Liver (tissue), 9 donors: ENCODE measurements around the gene NBPF11. TPM values are rescaled to one million over a fixed set of nuclear protein-coding genes. Genes with fewer than 3 reads are reported as not detected.

Source experiments
- DNase-seq: peaks from one replicate; pipeline ENCODE4 v3.0.0-alpha.2; 2017; ENCODE audit warnings: low spot score
- H3K27ac ChIP-seq, 2 donors: one replicate each; pipeline ENCODE4 v1.7.0; 2013; ENCODE audit warnings: inconsistent platforms in 2 of 2, low read length in 2 of 2, control low read depth in 1 of 2, low read depth in 1 of 2, mild to moderate bottlenecking in 1 of 2
- H3K27me3 ChIP-seq, 4 donors: one replicate each; pipeline versions ENCODE4 v1.6.1 to v1.7.0; 2013; ENCODE audit warnings: low read length in 3 of 4, inconsistent platforms in 1 of 4, mild to moderate bottlenecking in 1 of 4, moderate library complexity in 1 of 4; ENCODE audit not compliant: control insufficient read depth in 4 of 4, insufficient read depth in 4 of 4
- H3K36me3 ChIP-seq, 4 donors: one replicate each; pipeline versions ENCODE4 v1.6.1 to v1.7.0; 2013; ENCODE audit warnings: low read length in 3 of 4, mild to moderate bottlenecking in 3 of 4, low read depth in 1 of 4, moderate library complexity in 1 of 4; ENCODE audit not compliant: control insufficient read depth in 4 of 4, insufficient read depth in 3 of 4
- H3K4me1 ChIP-seq, 4 donors: one replicate each; pipeline versions ENCODE4 v1.6.1 to v1.7.0; 2013; ENCODE audit warnings: low read length in 3 of 4, mild to moderate bottlenecking in 3 of 4, moderate library complexity in 1 of 4; ENCODE audit not compliant: control insufficient read depth in 4 of 4, insufficient read depth in 4 of 4
- H3K4me3 ChIP-seq, 3 donors: one replicate each; pipeline versions ENCODE4 v1.6.1 to v1.7.0; 2013; ENCODE audit warnings: low read length in 3 of 3, control low read depth in 1 of 3, low read depth in 1 of 3, mild to moderate bottlenecking in 1 of 3
- H3K9ac ChIP-seq, 2 donors: one replicate each; pipeline ENCODE4 v1.7.0; 2013; ENCODE audit warnings: low read length in 2 of 2, mild to moderate bottlenecking in 2 of 2, moderate library complexity in 2 of 2, control low read depth in 1 of 2, low read depth in 1 of 2
- H3K9me3 ChIP-seq, 4 donors: one replicate each; pipeline versions ENCODE4 v1.6.1 to v1.7.0; 2013; ENCODE audit warnings: low read length in 3 of 4; ENCODE audit not compliant: control insufficient read depth in 4 of 4
- ATF3 ChIP-seq: IDR thresholded peaks from 2 replicates; pipeline ENCODE4 v1.6.1; 2016; ENCODE audit warnings: antibody characterized with exemption
- CTCF ChIP-seq: fragments of 150-350 bp; IDR thresholded peaks from 2 replicates; pipeline ENCODE4 v1.5.1; 2017; ENCODE audit warnings: improper control_type of control experiment, low read depth, low read length; ENCODE audit not compliant: missing input control
- EGR1 ChIP-seq, 2 donors: IDR thresholded peaks; 2 replicates each; pipeline ENCODE4 v1.6.1; 2016 to 2018; ENCODE audit warnings: antibody characterized with exemption in 2 of 2, low read depth in 2 of 2
- FOXA1 ChIP-seq: IDR thresholded peaks from 2 replicates; pipeline ENCODE4 v1.6.1; 2016; ENCODE audit warnings: antibody characterized with exemption
- FOXA2 ChIP-seq: IDR thresholded peaks from 2 replicates; pipeline ENCODE4 v1.6.1; 2016; ENCODE audit warnings: antibody characterized with exemption
- GABPA ChIP-seq, 2 donors: IDR thresholded peaks in 1 of 2; conservative IDR thresholded peaks in 1 of 2; 2 replicates each; pipeline ENCODE4 v1.6.1; 2016; ENCODE audit warnings: antibody characterized with exemption in 2 of 2, mild to moderate bottlenecking in 1 of 2, moderate library complexity in 1 of 2
- HNF4A ChIP-seq, 2 donors: conservative IDR thresholded peaks; 2 replicates each; pipeline ENCODE4 v1.6.1; 2016; ENCODE audit warnings: antibody characterized with exemption in 2 of 2, mild to moderate bottlenecking in 2 of 2
- HNF4G ChIP-seq: IDR thresholded peaks from 2 replicates; pipeline ENCODE4 v1.6.1; 2016; ENCODE audit warnings: antibody characterized with exemption
- JUND ChIP-seq, 2 donors: IDR thresholded peaks; 2 replicates each; pipeline ENCODE4 v1.6.1; 2016; ENCODE audit warnings: antibody characterized with exemption in 2 of 2
- NR2F2 ChIP-seq: IDR thresholded peaks from 2 replicates; pipeline ENCODE4 v1.6.1; 2016; ENCODE audit warnings: antibody characterized with exemption
- RAD21 ChIP-seq, 2 donors: IDR thresholded peaks; 2 replicates each; pipeline ENCODE4 v1.6.1; 2016; ENCODE audit warnings: antibody characterized with exemption in 2 of 2, mild to moderate bottlenecking in 2 of 2
- REST ChIP-seq: IDR thresholded peaks from 2 replicates; pipeline ENCODE4 v1.6.1; 2016; ENCODE audit warnings: antibody characterized with exemption, mild to moderate bottlenecking
- RXRA ChIP-seq, 2 donors: IDR thresholded peaks; 2 replicates each; pipeline ENCODE4 v1.6.1; 2017 to 2018; ENCODE audit warnings: antibody characterized with exemption in 2 of 2, mild to moderate bottlenecking in 1 of 2
- SP1 ChIP-seq: IDR thresholded peaks from 2 replicates; pipeline ENCODE4 v1.6.1; 2018; ENCODE audit warnings: antibody characterized with exemption, mild to moderate bottlenecking
- TAF1 ChIP-seq: conservative IDR thresholded peaks from 2 replicates; pipeline ENCODE4 v1.6.1; 2016; ENCODE audit warnings: antibody characterized with exemption, mild to moderate bottlenecking
- YY1 ChIP-seq: IDR thresholded peaks from 2 replicates; pipeline ENCODE4 v1.6.1; 2016; ENCODE audit warnings: antibody characterized with exemption, mild to moderate bottlenecking
- WGBS: extraction: QIAGEN DNeasy Blood & Tissue Kit; methylation state at CpG from one replicate; pipeline ENCODE4 v1.1.7; 2013; 5-methylcytosine and 5-hydroxymethylcytosine counted together
- polyA plus RNA-seq, 2 donors: library from polyadenylated mRNA; stranded (reverse) in 1 of 2; unstranded in 1 of 2; fragments of 200-250 nt in 1 of 2; fragments of >200 nt in 1 of 2; fragmentation: Nextera tagmentation in 1 of 2; extraction: Ambion mirVana in 1 of 2; gene quantifications; one replicate each; pipeline versions ENCODE4 v1.2.1 to v1.2.3, GENCODE V29; 2013 to 2015
- total RNA-seq, 2 donors: library from RNA; depleted of rRNA; stranded (reverse); fragments of >200 nt; gene quantifications; one replicate each; pipeline ENCODE4 v1.2.3, GENCODE V29; 2014
- TF ChIP-seq, protein P1 (sequence below): IDR thresholded peaks from 2 replicates; pipeline ENCODE4 v1.6.1; 2016; ENCODE audit warnings: antibody characterized with exemption
- TF ChIP-seq, protein P2 (sequence below): IDR thresholded peaks from 2 replicates; pipeline ENCODE4 v1.6.1; 2016; ENCODE audit warnings: antibody characterized with exemption
- donor health status: healthy.
- donor health status: healthy.
- donor health status: healthy.
- donor health status: healthy.
- donor health status: healthy.

The NBPF11 gene
- total and polyA plus RNA-seq, 4 donors = 2.4 to 12.3 (median 5.7) TPM

- no peak overlapping the region for H3K27ac ChIP-seq
- H3K27me3 ChIP-seq = no peaks in the 10 kb centered on the region
- no peak for TF ChIP-seq YY1
- no peak for TF ChIP-seq TAF1
- no peak for TF ChIP-seq HNF4G
- TF ChIP-seq, protein P1, sequence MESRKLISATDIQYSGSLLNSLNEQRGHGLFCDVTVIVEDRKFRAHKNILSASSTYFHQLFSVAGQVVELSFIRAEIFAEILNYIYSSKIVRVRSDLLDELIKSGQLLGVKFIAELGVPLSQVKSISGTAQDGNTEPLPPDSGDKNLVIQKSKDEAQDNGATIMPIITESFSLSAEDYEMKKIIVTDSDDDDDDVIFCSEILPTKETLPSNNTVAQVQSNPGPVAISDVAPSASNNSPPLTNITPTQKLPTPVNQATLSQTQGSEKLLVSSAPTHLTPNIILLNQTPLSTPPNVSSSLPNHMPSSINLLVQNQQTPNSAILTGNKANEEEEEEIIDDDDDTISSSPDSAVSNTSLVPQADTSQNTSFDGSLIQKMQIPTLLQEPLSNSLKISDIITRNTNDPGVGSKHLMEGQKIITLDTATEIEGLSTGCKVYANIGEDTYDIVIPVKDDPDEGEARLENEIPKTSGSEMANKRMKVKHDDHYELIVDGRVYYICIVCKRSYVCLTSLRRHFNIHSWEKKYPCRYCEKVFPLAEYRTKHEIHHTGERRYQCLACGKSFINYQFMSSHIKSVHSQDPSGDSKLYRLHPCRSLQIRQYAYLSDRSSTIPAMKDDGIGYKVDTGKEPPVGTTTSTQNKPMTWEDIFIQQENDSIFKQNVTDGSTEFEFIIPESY = no peak
- TF ChIP-seq RXRA (IDR thresholded peaks at IDR 0.05) = no peak
- TF ChIP-seq CTCF = no peak
- H3K9me3 ChIP-seq = no peaks in the 10 kb centered on the region
- no peaks in the 10 kb centered on the region for H3K36me3 ChIP-seq
- H3K9ac ChIP-seq = no peak overlapping the region
- H3K4me1 ChIP-seq = peaks cover 0 to 9% (median 6%) of the 10 kb centered on the region in 4 donors
- no peak overlapping the region for H3K4me3 ChIP-seq
- no peak for DNase-seq
- 88% methylated on average over 25 of the region's 25 CpGs for WGBS
These were observed 10.3 kb upstream of the NBPF11 start for GRCh38 chr1:148162363-148162762.

DNA sequence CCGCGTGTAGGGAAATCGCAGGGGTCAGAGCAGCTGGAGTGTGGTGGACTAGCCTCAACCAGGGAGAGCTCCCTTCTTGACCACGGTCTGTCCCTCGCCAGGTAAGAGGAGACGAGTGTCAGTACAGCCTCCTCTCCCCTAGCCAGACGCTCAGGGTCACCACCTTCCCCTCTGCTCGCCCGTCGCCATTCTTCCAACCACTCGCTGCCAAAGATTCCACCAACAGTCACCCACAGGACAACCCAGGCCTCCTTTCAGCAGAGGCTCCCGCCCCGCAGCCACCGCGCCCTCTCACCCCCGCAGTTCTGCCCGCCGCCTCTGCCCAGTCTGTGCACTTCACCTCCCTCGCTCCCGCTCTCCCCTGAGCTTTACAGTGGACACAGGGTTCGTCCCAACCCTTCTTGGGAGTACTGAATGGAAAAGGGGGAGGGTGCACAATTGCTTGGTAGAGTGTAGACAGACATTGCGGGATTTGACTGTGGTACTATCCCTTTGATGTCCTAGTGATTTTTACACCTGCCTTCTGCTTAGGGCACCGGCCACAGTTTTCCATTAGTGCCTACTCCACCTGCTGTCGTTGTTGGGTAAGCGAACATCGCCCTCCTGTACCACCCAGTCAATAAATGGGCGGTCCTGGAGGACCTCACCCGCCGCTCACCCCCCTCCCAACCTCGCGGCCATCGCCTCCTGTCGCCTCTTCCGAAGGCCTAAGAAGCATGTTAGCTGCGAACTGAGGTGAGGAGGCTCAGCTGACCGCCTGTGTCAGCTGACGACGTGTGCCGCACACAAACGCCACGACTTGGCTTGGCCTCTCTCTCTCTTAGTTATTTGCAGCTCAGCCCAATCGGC is 9.2 kb upstream of the NBPF11 start:
- H3K4me3 ChIP-seq = peak overlapping the region in 2 of 3 donors; percentile 4 to 19
- H3K4me1 ChIP-seq = peaks cover 0 to 9% (median 6%) of the 10 kb centered on the region in 4 donors
- H3K36me3 ChIP-seq = no peaks in the 10 kb centered on the region
- no peaks in the 10 kb centered on the region for H3K9me3 ChIP-seq
- H3K9ac ChIP-seq = no peak overlapping the region
- 48% methylated on average over 42 of the region's 42 CpGs for WGBS
- no peaks in the 10 kb centered on the region for H3K27me3 ChIP-seq
- TF ChIP-seq SP1 (peak; percentile 47), CTCF (peak; percentile 40), RXRA (IDR thresholded peaks at IDR 0.05) (peak; percentile 56 to 75), NR2F2 (no peak), GABPA (IDR thresholded peaks at IDR 0.05 in 1 of 2, conservative IDR thresholded peaks at IDR 0.05 in 1 of 2) (no peak), REST (no peak), FOXA2 (no peak), YY1 (no peak), FOXA1 (no peak), TAF1 (no peak), JUND (IDR thresholded peaks at IDR 0.05) (no peak), EGR1 (IDR thresholded peaks at IDR 0.05; ENCODE audit: low read depth in 2 of 2) (no peak), HNF4A (conservative IDR thresholded peaks at IDR 0.05) (peak; percentile 32 to 59), ATF3 (no peak), HNF4G (no peak), RAD21 (IDR thresholded peaks at IDR 0.05) (peak; percentile 74 to 82)
- TF ChIP-seq, protein P2, sequence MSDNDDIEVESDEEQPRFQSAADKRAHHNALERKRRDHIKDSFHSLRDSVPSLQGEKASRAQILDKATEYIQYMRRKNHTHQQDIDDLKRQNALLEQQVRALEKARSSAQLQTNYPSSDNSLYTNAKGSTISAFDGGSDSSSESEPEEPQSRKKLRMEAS = no peak
- TF ChIP-seq, protein P1 = no peak
- no peak overlapping the region for H3K27ac ChIP-seq
- no peak for DNase-seq
